ENCODE data around the gene RTN4.
"Not testable (repeated sequence)": the region's sequence is repeated elsewhere in the genome, so short reads cannot be mapped to it uniquely, and the experiment has no call there.

Gene RTN4

GRCh38 chr2:55073000-55073983 is 23.0 kb upstream of the RTN4 start:
- no peak for DNase-seq (ENCODE audit: low read depth in 2 of 2)

- DNase-seq (ENCODE audit: low read depth in 2 of 2): no peak
These were observed 13.6 kb upstream of the RTN4 start for GRCh38 chr2:55063713-55064323.

- DNase-seq (ENCODE audit: low read depth in 2 of 2): no peak
These were observed 13.0 kb upstream of the RTN4 start for GRCh38 chr2:55063226-55063625.

GRCh38 chr2:55062754-55063153 is 12.5 kb upstream of the RTN4 start:
- DNase-seq (ENCODE audit: low read depth in 2 of 2): no peak

GRCh38 chr2:55061523-55062344 is 11.5 kb upstream of the RTN4 start:
- no peak for DNase-seq (ENCODE audit: low read depth in 2 of 2)

- DNase-seq (ENCODE audit: low read depth in 2 of 2): no peak
These were observed 9.5 kb upstream of the RTN4 start for GRCh38 chr2:55059793-55060192.

GRCh38 chr2:55057474-55057873 is 7.2 kb upstream of the RTN4 start:
- no peak for DNase-seq (ENCODE audit: low read depth in 2 of 2)

- no peak for DNase-seq (ENCODE audit: low read depth in 2 of 2)
These were observed 5.8 kb upstream of the RTN4 start for GRCh38 chr2:55056024-55056521.

- DNase-seq (ENCODE audit: low read depth in 2 of 2): no peak
These were observed 4.0 kb upstream of the RTN4 start for GRCh38 chr2:55054106-55054875.

- DNase-seq (ENCODE audit: low read depth in 2 of 2): not testable (repeated sequence)
These were observed 3.0 kb upstream of the RTN4 start for GRCh38 chr2:55053225-55053624.

GRCh38 chr2:55052129-55053061 is 2.1 kb upstream of the RTN4 start:
- DNase-seq (ENCODE audit: low read depth in 2 of 2): no peak

GRCh38 chr2:55051026-55051866 is 995 bp upstream of the RTN4 start:
- DNase-seq (ENCODE audit: low read depth in 2 of 2): peak; percentile 99

GRCh38 chr2:55049821-55050099 is 491 bp downstream of the RTN4 start:
- DNase-seq (ENCODE audit: low read depth in 2 of 2): no peak

- DNase-seq (ENCODE audit: low read depth in 2 of 2): peak in 1 of 2 experiments; percentile 57
These were observed 1.0 kb downstream of the RTN4 start for GRCh38 chr2:55049043-55049820.

GRCh38 chr2:55048508-55049042 is 1.7 kb downstream of the RTN4 start:
- DNase-seq (ENCODE audit: low read depth in 2 of 2): no peak

GRCh38 chr2:55047677-55048299 is 2.5 kb downstream of the RTN4 start:
- DNase-seq (ENCODE audit: low read depth in 2 of 2): no peak

- DNase-seq (ENCODE audit: low read depth in 2 of 2): no peak
These were observed 4.5 kb downstream of the RTN4 start for GRCh38 chr2:55045780-55046179.

- DNase-seq (ENCODE audit: low read depth in 2 of 2): no peak
These were observed 6.4 kb downstream of the RTN4 start for GRCh38 chr2:55043841-55044240.

All from fibroblast of skin of left biceps (primary cell).